SW 1271 (cell line): ENCODE results near the gene SLC6A18.
A peak's percentile ranks its signal among the peaks of the same experiment; 100 is the strongest.
"Not testable (repeated sequence)": the region's sequence is repeated elsewhere in the genome, so short reads cannot be mapped to it uniquely, and the experiment has no call there.

Experiments
- DNase-seq, 2 experiments: peaks; one replicate each; lab custom pipeline; 2025; lab: John Stamatoyannopoulos, UW

SLC6A18 gene

DNA sequence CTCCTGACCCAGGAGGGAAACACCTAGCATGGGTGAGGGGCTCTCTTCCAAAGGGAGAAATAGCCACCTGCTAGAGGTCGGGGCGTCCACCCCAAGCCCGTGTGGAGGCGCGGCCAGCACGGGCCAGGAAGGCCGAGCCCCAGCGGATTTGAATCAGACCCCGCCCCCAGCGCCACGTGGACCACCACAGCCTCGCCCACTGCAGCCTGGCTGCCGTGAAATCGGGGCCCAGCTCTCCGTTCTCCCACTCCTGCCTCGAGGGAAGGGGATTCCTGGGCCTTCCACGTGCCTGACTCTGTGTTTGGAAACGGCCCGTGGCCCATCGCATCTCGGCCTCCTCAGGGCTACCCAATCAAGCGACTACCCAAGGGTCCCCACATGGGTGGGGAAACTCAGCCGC is 31.6 kb downstream of the SLC6A18 start:
- no peak for DNase-seq

DNA sequence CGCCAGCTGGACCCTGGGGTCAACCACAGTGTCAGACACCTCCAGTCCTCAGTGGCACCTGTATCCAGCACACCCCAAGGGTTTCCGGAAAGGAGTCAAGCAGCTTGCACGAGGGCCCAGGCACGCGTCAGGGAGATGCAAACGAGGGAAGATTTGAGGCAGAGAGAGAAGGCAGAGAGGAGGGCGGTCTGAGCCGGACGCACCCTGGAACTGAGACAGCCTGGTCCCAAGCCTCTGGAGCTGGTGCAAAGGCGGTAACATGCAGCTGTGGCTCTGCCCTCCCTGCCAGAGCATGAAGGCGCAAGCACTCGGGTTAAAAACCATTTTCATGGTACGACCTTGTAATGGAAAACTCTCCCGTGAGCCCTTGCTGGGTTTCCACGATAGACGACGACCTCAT is 32.2 kb downstream of the SLC6A18 start:
- DNase-seq, result no peak

DNA sequence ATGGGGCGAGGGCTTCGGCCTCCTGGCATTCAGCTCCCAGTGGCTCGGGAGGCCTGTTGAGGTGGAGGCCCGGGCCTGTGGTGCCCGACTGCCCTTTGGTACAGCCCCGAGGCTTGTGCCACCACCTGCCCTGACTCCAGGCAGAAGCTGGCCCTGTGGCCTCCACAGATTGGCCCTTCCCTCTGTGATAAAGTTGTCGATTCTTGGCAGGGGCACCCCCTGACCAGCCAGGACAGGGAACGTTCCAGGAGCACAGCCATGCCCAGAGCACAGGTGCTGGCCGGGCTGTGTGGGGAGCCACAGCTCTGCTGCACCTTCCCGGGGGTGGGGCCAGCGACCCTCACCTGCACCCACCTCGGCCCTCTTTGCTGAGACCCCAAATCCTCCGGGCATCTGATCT is 32.7 kb downstream of the SLC6A18 start:
- no peak for DNase-seq

DNA sequence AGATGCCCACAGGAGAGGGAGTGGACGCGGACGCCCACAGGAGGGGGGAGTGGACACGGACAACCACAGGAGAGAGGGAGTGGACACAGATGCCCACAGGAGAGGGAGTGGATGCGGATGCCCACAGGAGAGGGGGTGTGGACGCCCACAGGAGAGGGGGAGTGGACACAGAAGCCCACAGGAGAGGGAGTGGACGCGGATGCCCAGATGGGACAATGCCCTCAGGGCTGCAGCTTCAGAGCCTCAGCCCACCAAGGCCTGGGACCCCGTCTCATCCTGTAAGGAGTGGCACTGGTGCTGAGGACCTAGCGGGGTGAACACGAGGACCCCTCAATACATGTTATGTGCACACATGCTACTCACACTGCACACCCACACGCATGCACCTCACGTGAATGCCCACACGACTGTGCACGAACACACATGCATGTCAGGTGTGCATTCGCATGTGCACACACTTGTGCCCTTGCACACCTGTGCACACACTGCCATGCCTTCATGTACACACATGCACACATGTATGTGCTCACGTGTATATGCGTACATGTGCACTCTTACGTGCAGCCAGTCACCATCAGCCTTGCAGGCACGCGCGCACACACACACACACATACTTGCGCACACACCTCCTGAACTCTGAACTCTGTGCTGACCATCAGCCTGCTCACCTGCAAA is 34.8 kb downstream of the SLC6A18 start:
- no peak for DNase-seq

DNA sequence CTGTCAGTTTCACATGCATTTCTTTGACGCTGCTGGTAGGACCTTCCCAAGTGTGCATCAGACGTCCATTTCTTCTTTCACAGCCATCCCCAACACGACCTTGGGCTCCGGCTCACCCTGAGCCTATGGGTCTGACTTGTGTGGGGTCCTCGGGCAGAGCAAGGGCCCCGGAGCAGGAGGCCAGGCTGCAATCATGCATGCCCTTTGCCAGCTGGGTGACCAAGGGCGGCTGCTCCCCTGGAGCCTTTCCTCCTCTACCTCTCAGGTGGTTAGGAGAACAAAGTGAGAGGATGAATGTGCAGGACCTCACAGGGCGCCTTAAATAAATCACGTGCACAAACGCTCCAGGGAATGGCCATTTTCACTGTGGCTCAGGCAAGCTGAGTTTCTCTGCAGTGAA is 36.5 kb downstream of the SLC6A18 start:
- DNase-seq, result no peak

DNA sequence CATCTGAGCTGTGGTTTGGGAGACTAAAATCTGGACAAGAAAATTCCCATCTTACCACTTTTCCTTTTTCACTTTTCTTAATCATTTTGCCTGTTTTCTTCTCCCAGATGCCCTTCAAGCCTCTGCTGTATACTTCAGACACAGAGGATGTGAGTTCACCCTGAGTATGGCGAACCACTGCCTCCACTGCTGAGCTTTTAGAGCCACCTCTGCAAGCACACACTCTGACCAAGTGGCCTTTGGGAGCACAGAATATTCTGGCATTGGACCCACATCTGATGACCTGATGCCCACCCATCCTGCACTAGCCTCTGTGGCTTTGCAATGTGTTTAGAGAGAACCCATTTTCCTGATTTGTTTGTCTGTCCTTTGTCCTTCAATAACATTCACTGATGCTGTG is 37.2 kb downstream of the SLC6A18 start:
- peak in 1 of 2 experiments; percentile 40 for DNase-seq

DNA sequence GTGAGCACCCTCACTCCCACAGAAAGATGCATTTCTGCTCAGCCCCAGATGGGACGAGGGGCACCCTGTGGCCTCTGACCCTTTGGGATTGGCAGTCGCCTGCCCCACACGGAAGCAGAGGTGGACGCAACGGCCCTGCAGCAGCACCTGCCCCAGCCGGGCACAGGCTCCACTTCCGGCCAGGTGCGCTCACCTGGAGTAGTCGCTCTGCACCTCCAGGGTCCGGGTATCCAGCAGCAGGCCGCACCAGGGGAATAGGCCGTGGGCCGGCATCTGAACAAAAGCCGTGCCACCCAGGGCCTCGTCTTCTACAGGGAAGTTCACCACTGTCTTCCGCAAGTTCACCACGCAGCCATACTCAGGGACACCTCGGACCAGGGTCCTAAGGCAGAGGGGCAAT is 39.0 kb downstream of the SLC6A18 start:
- no peak for DNase-seq

DNA sequence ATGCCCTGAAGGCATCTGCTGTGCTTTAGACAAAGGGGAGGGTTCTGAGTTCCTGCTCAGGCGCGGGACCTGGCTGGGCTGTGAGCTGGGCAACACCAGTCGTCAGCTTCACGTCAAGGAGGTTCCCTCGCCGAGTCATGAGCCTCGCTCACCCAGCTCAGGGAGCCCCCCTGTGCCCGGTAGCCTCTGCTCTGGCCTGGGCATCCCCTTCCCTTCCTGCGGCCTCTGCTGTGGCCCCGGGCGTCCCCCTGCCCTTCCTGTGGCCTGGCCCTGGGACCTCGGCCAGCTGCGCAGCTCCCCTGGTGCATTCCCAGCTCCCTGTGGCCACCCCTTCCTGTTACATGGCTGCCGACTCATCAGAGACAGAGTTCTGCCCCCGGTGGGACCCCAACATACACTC is 39.8 kb downstream of the SLC6A18 start:
- no peak for DNase-seq

DNA sequence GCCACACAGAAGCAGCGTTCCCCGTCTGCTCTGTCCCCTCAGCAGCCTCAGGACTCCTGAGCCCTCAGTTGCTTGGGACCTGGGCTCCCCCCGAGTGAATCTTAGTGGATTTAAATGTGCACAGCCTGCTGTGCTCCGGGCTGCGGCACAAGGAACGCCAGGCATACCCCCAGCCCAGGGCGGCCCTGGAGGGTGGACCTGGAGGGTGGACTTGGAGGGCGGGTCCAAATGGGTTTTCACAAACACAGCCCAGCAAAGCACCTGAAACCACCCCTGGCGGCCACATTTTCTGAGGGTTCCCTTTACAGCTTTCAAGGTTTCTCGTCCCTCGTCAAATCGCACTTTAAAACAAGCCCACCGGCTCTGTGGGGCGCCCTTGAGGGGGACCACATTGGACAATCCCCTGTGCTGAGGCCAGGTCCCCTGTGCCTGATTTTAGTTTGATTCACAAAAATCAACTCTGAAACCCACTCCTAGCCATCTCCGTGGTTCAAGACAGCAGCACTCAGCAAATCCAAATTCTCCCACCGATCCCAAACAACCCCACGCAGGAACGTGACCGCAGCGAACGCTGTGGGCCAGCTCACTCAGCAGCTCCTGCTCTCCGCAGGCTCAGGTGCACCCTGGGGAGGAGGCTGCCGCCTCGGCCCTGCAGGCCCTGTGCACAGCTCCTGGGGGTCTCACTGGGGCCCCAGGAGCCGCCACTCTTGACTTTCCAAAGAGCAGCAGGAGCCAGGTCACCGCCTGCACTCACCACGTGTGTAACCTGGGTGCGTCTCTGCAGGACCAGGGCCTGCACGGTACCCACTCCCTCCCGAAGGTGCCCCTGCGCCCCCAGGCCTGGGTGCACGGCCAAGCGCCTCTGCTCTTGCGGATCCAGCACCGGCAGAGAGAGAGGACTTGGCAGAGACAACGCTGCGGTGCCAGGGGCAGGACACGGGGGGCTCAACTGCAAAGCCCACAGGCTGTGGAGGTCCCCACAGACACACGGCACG is 40.6 kb downstream of the SLC6A18 start:
- no peak for DNase-seq

DNA sequence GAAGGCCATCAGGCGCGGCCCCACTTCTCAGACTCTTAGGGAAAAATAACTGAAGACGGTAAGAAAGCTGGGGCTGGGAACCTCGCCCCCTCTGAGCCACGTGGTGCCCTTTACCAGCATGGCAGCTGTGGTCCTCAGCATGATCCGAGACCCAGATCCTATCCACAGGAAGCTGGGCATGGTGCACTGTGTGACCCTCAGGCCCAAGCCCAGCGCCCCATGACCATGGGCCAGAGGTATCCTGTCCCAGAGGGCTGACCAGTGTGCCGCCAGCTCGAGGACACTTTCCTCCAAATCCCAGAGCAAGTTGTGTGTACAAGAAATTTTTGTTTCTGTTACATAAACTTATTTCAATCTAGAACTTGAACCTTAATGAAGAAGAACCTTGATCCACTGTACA is 41.6 kb downstream of the SLC6A18 start:
- DNase-seq, result no peak

DNA sequence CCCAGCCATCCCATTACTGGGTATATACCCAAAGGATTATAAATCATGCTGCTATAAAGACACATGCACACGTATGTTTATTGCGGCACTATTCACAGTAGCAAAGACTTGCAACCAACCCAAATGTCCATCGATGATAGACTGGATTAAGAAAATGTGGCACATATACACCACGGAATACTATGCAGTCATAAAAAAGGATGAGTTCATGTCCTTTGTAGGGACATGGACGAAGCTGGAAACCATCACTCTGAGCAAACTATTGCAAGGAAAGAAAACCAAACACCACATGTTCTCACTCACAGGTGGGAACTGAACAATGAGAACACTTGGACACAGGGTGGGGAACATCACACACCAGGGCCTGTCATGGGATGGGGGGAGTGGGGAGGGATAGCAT is 42.3 kb downstream of the SLC6A18 start:
- DNase-seq, result not testable (repeated sequence)

DNA sequence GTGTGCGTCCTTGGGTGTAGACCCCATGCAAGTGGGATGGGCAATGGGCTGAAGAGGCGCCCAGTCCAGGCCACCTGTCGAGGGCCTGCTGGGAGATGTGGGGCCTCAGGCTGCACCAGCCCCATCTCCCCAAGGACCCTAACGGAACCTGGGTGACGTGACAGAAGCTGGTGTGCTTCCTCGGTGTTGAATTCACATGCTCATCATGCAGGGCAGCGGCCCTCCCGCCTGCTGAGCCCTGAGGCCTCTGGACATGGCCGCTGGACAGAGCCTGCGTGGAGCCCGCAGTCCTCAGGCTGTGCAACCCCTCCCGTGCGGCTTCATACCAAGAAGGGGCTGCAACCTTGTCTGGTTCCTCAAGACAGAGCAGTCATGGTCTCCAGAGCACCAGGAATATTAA is 42.9 kb downstream of the SLC6A18 start:
- DNase-seq, result no peak

DNA sequence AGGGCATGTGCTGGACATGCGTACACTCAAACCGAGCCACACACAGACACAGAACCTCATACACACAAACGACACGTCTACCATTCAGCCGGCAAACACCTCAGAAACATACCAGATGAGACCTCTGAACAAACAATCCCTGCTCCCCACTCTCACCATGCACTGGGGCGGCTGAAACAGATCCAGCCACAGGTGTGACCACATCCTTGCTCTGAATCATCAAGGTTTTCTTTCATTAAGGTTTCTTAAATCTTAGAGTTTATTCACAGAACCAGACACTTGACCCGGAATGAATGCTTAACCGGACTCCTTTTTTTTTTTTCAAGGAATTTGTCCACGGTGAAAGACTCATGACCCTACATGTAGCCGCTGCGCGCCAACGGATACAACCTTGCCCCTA is 43.5 kb downstream of the SLC6A18 start:
- no peak for DNase-seq

DNA sequence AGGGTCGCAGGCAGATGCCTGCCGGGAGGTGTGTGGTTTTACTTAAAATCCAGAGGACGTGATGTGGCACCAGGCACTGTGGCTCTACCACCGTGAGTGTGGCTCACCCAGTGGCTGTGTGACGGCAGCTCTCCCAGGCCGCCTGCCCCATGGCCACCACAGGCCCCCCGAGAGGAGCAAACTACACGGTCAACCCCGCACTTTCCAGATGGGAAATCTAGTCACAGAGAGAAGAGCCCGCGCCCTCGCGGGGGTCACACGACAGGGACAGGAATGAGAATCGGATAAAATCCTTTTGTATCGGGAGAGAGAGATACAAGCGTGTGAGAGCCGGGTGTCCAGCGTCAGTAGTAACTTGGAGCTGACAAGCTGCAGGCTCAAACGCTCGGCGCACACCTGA is 45.2 kb downstream of the SLC6A18 start:
- DNase-seq, result no peak

DNA sequence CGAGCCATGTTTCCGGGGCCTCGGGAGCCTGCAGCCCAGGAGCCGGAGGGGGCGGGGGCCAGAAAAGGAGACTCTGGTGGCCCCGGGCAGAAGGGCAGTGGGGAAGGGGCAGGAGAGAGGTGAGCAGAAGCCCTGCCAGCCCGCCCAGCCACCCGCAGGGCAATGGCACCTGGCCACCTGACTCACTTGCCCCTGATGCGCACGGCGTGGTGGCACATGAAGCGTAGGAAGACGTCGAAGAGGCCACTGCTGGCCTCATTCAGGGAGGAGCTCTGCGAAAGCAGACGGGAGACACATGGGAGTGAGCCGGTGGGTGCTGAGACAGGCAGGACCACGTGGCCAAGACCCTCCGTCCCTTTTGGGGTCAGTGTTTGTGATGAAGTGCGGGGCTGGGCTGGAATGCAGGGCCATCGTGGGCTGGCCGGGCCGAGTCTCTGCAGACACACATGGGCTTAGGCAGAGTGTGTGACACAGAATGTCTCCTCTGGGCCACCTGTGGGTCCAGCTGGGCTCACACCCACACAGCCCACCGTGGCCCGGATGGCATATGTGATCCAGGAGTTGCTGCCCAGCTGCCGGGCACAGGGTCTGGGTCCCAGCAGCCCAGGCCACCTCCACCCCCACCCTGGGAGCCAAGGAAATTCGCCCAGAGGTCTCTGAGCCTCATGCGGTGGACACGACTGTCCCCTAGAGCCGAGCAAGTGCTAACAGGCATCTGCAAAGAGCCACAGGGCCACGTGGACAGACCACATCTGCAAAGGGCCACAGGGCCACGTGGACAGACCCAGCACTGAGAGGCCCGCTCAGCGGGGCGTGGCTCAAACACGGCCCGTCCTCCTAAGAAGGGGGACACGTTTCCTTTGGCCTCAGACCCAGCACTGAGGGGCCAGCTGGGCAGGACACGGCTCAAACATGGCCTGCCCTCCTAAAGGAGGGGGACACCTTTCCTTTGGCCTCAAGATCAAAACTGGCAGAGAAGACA is 46.0 kb downstream of the SLC6A18 start:
- no peak for DNase-seq

DNA sequence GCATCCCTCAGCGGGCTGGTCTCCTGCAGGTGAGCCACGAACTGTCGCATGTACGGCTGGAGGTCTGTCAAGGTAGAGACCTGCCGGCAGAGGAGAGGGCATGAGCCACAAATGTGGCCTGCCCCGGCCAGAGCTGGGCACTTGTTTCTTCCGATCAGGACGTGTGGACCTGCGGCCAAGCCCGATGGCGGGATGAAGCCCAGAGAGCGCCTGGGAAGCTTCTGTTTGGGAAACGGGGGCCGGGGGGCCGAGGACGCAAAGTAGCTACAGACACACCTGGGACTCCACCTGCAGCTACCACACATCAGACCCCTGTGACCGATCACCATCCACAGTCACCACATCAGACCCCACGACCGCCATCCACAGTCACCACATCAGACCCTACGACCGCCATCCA is 47.0 kb downstream of the SLC6A18 start:
- DNase-seq, result no peak

DNA sequence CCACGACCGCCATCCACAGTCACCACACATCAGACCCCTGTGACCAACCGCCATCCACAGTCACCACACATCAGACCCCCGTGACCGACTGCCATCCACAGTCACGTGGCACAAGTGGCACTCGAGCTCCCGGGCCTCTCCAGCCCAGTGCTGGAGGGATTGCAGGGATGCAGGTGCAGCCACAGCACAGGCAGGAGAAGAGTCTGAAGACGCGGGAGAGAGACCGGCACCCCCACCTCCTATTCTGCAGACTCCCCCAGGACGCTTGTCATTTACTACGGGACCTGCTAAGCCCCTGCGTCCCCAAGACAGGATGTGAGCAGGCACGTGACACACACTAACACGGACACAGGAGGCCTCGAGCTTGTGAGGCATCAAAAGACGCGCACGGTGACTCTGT is 48.6 kb downstream of the SLC6A18 start:
- no peak for DNase-seq

DNA sequence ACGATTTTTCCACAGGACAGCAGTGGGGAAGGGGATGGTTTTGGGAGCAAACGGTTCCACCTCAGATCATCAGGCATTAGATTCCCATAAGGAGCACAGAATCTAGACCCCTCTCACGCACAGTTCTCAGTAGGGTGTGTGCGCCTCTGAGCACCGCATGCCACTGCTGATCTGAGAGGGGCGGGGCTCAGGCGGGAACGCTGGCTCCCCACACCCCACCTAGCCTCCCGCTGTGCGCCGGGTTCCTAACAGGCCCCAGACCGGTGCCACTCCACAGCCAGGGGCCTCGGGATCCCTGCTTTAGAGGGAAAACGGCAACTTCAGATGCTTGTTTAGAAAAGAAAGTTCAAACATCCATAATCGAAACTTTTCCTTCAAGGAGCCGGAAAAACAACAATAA is 49.3 kb downstream of the SLC6A18 start:
- DNase-seq, result no peak

DNA sequence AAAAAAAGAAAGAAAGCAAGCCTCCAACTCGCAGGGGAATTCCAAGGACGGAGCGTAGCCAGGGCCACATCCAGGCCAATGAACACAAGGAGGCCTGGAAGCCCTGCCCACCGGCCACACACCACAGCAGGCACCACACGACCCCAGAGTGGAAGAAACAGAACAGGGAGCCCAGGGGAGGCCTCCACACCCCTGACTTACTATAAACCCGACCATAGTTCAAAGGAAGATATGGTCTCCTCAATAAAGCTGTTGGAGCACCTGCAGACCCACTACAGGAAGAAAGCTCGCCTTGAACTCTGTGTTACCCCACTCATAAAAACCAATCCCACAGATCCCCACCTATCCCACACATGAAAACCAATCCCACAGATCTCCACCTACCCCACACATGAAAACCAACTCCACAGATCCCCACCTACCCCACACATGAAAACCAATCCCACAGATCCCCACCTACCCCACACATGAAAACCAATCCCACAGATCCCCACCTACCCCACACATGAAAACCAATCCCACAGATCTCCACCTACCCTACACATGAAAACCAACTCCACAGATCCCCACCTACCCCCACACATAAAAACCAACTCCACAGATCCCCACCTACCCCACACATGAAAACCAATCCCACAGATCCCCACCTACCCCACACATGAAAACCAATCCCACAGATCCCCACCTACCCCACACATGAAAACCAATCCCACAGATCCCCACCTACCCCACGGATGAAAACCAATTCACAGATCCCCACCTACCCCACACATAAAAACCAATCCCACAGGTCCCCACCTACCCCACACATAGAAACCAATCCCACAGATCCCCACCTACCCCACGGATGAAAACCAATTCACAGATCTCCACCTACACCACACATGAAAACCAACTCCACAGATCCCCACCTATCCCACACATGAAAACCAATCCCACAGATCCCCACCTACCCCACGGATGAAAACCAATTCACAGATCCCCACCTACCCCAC is 50.5 kb downstream of the SLC6A18 start:
- not testable (repeated sequence) for DNase-seq

DNA sequence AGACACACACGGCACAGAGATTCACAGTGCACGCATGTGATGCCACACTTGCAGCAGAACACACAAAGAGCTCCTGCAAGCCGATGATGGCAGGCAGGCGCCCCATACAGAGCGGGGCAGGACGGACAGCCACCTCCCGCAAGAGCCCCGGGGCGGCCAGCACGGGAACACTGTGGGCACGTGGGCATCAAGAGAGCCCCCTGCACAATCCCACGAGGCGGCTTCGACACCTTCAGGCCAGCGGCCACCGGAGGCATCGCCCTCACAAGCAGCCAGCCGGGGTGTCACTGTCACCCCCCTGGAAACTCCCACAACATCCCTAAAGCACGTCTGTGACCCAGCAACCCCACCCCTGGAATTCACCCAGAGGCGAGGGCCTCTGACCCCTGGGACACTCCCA is 51.7 kb downstream of the SLC6A18 start:
- no peak for DNase-seq

DNA sequence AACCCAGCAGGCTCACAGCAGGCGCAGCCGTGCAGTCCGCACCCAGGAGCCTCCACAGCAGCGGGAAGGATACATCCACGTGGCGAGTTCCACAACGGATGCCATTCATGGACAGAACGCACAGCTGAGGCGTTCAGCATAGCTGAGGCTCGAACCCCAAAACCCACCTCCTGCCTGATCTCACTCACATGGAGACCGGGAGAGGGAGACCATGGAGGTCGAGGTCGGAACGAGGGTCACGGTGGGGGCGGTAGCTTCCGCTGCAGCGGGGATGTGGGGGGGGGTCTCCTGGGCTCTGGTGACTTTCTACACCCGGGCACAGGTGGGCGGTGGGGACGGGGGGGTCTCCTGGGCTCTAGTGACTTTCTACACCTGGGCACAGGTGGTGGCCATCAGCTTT is 52.1 kb downstream of the SLC6A18 start:
- DNase-seq, result no peak
